Neural cell (in vitro differentiated cells): Measurements from ENCODE around the gene SEC24D. TPM values are rescaled to one million over a fixed set of nuclear protein-coding genes. Genes with fewer than 3 reads are reported as not detected.

ENCODE experiments used
- H2AFZ ChIP-seq: fragments of 200-600, 300-800 bp; sonication (generic), shearing (Covaris generic); 2 replicates; pipeline ENCODE4 v1.6.0; 2014; ENCODE audit warnings: low read depth, mild to moderate bottlenecking, antibody characterized with exemption, low read length, moderate library complexity
- H3F3A ChIP-seq: fragments of 200-600 bp; shearing (Covaris generic); 2 replicates; pipeline ENCODE4 v1.6.1; 2016; ENCODE audit warnings: mild to moderate bottlenecking, moderate library complexity, mixed read lengths, antibody characterized with exemption, low read length; ENCODE audit not compliant: insufficient read depth, poor library complexity, severe bottlenecking
- H3K27ac ChIP-seq: fragments of 200-600, 300-800 bp; sonication (generic), shearing (Covaris generic); 2 replicates; pipeline ENCODE4 v1.5.1; 2014; ENCODE audit warnings: mild to moderate bottlenecking, low read length, moderate library complexity
- H3K27me3 ChIP-seq: fragments of 300-800, 200-600 bp; sonication (generic), shearing (Covaris generic); 2 replicates; pipeline ENCODE4 v1.6.0; 2014; ENCODE audit warnings: mild to moderate bottlenecking, low read depth, low read length, moderate library complexity; ENCODE audit not compliant: insufficient read depth
- H3K36me3 ChIP-seq: fragments of 300-800, 200-600 bp; sonication (generic), shearing (Covaris generic); 2 replicates; pipeline ENCODE4 v1.5.1; 2014; ENCODE audit warnings: mild to moderate bottlenecking, antibody characterized with exemption, low read length, moderate library complexity; ENCODE audit not compliant: insufficient read depth
- H3K4me2 ChIP-seq: fragments of 300-800, 200-600 bp; sonication (generic), shearing (Covaris generic); 2 replicates; pipeline ENCODE4 v1.6.0; 2014; ENCODE audit warnings: mild to moderate bottlenecking, low read length
- H3K4me3 ChIP-seq: fragments of 300-800, 200-600 bp; sonication (generic), shearing (Covaris generic); 2 replicates; pipeline ENCODE4 v1.5.1; 2014; ENCODE audit warnings: mild to moderate bottlenecking, low read length, moderate library complexity
- H3K79me2 ChIP-seq: fragments of 200-600 bp; shearing (Covaris generic); replicated peaks from 2 replicates; pipeline ENCODE4 v1.6.0; 2014; ENCODE audit warnings: mild to moderate bottlenecking, low read length, moderate library complexity; ENCODE audit not compliant: insufficient read depth
- H3K9ac ChIP-seq: fragments of 300-800, 200-600 bp; sonication (generic), shearing (Covaris generic); 2 replicates; pipeline ENCODE4 v1.6.1; 2016; ENCODE audit warnings: mild to moderate bottlenecking, low read length, mixed read lengths
- H3K9me2 ChIP-seq: fragments of 200-600 bp; shearing (Covaris generic); 2 replicates; pipeline ENCODE4 v1.6.1; 2016; ENCODE audit warnings: mild to moderate bottlenecking, low read length, mixed read lengths; ENCODE audit not compliant: insufficient read depth
- H3K9me3 ChIP-seq: fragments of 200-600, 300-800 bp; sonication (generic), shearing (Covaris generic); 2 replicates; pipeline ENCODE4 v1.6.1; 2016; ENCODE audit warnings: mild to moderate bottlenecking, mixed run types, low read length, moderate library complexity, mixed read lengths
- H4K20me1 ChIP-seq: fragments of 200-600 bp; shearing (Covaris generic); 2 replicates; pipeline ENCODE4 v1.6.1; 2016; ENCODE audit warnings: mild to moderate bottlenecking, mixed run types; ENCODE audit not compliant: insufficient read depth
- EP300 ChIP-seq: fragments of 450-650 bp; conservative IDR thresholded peaks from 2 replicates; pipeline ENCODE4 v1.6.1; 2014; ENCODE audit warnings: antibody characterized with exemption, mild to moderate bottlenecking, moderate library complexity; ENCODE audit not compliant: poor library complexity, severe bottlenecking
- EZH2 ChIP-seq: fragments of 200-600, 300-800 bp; shearing (Covaris generic), sonication (generic); IDR thresholded peaks from 2 replicates; pipeline ENCODE4 v1.6.1; 2014; ENCODE audit warnings: antibody characterized with exemption, low read length, borderline replicate concordance, mild to moderate bottlenecking; ENCODE audit not compliant: insufficient read depth, poor library complexity, severe bottlenecking
- MXI1 ChIP-seq: fragments of 450-650 bp; conservative IDR thresholded peaks from 2 replicates; pipeline ENCODE4 v1.6.1; 2014; ENCODE audit warnings: antibody characterized with exemption, mild to moderate bottlenecking; ENCODE audit not compliant: poor library complexity, severe bottlenecking
- POLR2AphosphoS5 ChIP-seq: IDR thresholded peaks from 2 replicates; pipeline ENCODE4 v1.6.1; 2012
- RAD21 ChIP-seq: fragments of 450-650 bp; conservative IDR thresholded peaks from 2 replicates; pipeline ENCODE4 v1.6.1; 2014; ENCODE audit warnings: antibody characterized with exemption, mild to moderate bottlenecking, moderate library complexity
- SMC3 ChIP-seq: fragments of 450-650 bp; conservative IDR thresholded peaks from 2 replicates; pipeline ENCODE4 v1.6.1; 2014; ENCODE audit warnings: antibody characterized with exemption, mild to moderate bottlenecking, moderate library complexity; ENCODE audit not compliant: poor library complexity
- TAF1 ChIP-seq: IDR thresholded peaks from 2 replicates; pipeline ENCODE4 v1.6.1; 2012; ENCODE audit warnings: low read depth
- polyA plus RNA-seq: library from polyadenylated mRNA; depleted of rRNA; stranded (reverse); fragments of >200 nt; gene quantifications from 2 replicates; pipeline ENCODE4 v1.2.3, GENCODE V29; 2014
- TF ChIP-seq, protein P1 (sequence below): fragments of 450-650 bp; IDR thresholded peaks from 2 replicates; pipeline ENCODE4 v1.5.1; 2014; ENCODE audit warnings: antibody characterized with exemption, mild to moderate bottlenecking, moderate library complexity; ENCODE audit not compliant: poor library complexity, severe bottlenecking
- TF ChIP-seq, protein P2 (sequence below): IDR thresholded peaks from 2 replicates; pipeline ENCODE4 v1.6.1; 2012; ENCODE audit warnings: borderline replicate concordance

Gene SEC24D
- polyA plus RNA-seq, 1 donor from 2014 or later = 7.8 TPM

DNA sequence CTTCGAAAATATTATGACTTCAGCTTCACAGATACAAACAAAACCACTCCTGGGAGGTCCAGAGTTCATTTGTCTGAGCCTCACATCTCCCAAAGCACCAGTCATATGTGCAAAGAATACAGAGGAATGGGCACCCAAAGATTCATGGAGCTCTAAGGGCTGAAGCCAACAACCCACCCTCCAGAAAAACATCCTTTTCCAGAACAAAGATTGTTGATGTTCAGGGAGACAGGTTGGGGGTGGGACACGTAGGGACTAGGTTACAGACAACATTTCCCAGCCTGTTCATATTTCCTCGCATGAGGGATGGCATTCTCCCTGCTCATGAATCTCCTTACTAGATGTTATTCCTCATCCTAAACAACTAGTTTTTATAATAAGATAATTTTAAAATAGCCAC, 79.5 kb downstream of the SEC24D start:
- Histone ChIP-seq H3K27ac (no peak overlapping the region), H3K4me2 (no peak overlapping the region)
- TF ChIP-seq, protein P1, sequence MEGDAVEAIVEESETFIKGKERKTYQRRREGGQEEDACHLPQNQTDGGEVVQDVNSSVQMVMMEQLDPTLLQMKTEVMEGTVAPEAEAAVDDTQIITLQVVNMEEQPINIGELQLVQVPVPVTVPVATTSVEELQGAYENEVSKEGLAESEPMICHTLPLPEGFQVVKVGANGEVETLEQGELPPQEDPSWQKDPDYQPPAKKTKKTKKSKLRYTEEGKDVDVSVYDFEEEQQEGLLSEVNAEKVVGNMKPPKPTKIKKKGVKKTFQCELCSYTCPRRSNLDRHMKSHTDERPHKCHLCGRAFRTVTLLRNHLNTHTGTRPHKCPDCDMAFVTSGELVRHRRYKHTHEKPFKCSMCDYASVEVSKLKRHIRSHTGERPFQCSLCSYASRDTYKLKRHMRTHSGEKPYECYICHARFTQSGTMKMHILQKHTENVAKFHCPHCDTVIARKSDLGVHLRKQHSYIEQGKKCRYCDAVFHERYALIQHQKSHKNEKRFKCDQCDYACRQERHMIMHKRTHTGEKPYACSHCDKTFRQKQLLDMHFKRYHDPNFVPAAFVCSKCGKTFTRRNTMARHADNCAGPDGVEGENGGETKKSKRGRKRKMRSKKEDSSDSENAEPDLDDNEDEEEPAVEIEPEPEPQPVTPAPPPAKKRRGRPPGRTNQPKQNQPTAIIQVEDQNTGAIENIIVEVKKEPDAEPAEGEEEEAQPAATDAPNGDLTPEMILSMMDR = no peak
- TF ChIP-seq EZH2 (no peak), EP300 (no peak), TAF1 (no peak), POLR2AphosphoS5 (no peak), RAD21 (no peak), SMC3 (no peak), MXI1 (no peak)
- TF ChIP-seq, protein P2, sequence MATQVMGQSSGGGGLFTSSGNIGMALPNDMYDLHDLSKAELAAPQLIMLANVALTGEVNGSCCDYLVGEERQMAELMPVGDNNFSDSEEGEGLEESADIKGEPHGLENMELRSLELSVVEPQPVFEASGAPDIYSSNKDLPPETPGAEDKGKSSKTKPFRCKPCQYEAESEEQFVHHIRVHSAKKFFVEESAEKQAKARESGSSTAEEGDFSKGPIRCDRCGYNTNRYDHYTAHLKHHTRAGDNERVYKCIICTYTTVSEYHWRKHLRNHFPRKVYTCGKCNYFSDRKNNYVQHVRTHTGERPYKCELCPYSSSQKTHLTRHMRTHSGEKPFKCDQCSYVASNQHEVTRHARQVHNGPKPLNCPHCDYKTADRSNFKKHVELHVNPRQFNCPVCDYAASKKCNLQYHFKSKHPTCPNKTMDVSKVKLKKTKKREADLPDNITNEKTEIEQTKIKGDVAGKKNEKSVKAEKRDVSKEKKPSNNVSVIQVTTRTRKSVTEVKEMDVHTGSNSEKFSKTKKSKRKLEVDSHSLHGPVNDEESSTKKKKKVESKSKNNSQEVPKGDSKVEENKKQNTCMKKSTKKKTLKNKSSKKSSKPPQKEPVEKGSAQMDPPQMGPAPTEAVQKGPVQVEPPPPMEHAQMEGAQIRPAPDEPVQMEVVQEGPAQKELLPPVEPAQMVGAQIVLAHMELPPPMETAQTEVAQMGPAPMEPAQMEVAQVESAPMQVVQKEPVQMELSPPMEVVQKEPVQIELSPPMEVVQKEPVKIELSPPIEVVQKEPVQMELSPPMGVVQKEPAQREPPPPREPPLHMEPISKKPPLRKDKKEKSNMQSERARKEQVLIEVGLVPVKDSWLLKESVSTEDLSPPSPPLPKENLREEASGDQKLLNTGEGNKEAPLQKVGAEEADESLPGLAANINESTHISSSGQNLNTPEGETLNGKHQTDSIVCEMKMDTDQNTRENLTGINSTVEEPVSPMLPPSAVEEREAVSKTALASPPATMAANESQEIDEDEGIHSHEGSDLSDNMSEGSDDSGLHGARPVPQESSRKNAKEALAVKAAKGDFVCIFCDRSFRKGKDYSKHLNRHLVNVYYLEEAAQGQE = no peak

DNA sequence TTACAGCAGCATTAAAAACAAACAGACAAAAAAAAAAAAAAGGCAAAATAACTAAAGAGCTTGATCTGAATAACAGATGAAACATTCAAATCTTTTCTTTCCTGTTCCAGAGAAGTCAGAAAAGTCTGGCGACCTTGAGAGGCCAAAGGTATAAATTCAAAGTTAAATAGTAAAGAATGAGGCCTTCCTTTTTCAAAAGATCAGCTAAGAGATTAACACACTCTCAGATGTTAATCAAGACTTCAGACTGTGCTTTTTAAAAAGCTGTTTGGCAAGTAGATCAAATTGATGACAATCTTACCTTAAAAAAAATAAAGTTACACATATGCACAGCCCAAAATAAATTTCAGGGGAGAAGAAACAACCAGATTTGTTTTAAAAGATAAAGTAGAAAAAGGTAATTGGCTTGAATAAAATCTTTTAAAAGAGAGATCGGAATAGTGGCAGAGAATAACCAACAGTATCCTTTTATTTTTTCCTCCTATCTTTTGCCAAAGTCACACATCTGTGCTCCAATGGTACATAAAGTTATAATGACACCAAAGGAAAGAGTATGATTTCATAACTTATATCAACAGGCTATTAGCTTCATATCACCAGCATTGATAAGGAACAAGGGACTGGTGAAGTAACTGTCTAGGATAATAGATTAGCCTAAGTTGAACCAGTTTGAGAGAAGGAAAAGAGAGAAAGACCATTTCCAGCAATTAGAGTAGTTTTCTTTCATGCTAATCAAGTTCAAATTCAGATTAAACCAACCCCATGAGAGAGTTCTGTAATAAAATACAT, 80.3 kb downstream of the SEC24D start:
- Histone ChIP-seq H3K4me3 (no peak overlapping the region), H3K9ac (no peak overlapping the region), H3K36me3 (no peaks in the 10 kb centered on the region), H3K9me2 (no peaks in the 10 kb centered on the region), H3K79me2 (no peaks in the 10 kb centered on the region), H3F3A (no peaks in the 10 kb centered on the region), H3K4me2 (no peak overlapping the region), H3K27ac (no peak overlapping the region), H2AFZ (no peak overlapping the region), H3K27me3 (no peaks in the 10 kb centered on the region), H3K9me3 (no peaks in the 10 kb centered on the region), H4K20me1 (no peaks in the 10 kb centered on the region)
- TF ChIP-seq RAD21 = no peak
- no peak for TF ChIP-seq SMC3
- TF ChIP-seq, protein P2 = no peak
- TF ChIP-seq, protein P1 = no peak
- no peak for TF ChIP-seq POLR2AphosphoS5

More for the DNA sequence above, 79.5 kb downstream of the SEC24D start:
- Histone ChIP-seq H3K79me2 (no peaks in the 10 kb centered on the region), H2AFZ (no peak overlapping the region), H3K27me3 (no peaks in the 10 kb centered on the region), H3F3A (no peaks in the 10 kb centered on the region), H3K36me3 (no peaks in the 10 kb centered on the region), H3K9me3 (no peaks in the 10 kb centered on the region), H3K4me3 (no peak overlapping the region), H3K9ac (no peak overlapping the region), H4K20me1 (no peaks in the 10 kb centered on the region), H3K9me2 (no peaks in the 10 kb centered on the region)
